Peyer's patch (tissue), 4 donors: ENCODE measurements around the gene SENP5. TPM values are rescaled to one million over a fixed set of nuclear protein-coding genes. Genes with fewer than 3 reads are reported as not detected.

Source experiments
- DNase-seq, 3 donors: peaks; one replicate each; pipeline ENCODE4 v3.0.0-alpha.2; 2017 to 2019
- H3K27ac ChIP-seq, 4 donors: fragments of 200-600 bp; sonication (generic); one replicate each; pipeline ENCODE4 v1.5.1; 2016 to 2019
- H3K27me3 ChIP-seq, 2 donors: fragments of 200-600 bp; sonication (generic); one replicate each; pipeline ENCODE4 v1.5.1; 2019
- H3K36me3 ChIP-seq, 3 donors: fragments of 200-600 bp; sonication (generic); one replicate each; pipeline ENCODE4 v1.5.1; 2016 to 2019
- H3K4me1 ChIP-seq, 4 donors: fragments of 200-600 bp; sonication (generic); one replicate each; pipeline ENCODE4 v1.5.1; 2016 to 2019
- H3K4me3 ChIP-seq, 4 donors: fragments of 200-600 bp; sonication (generic); 1 replicate in 3 of 4; 2 replicates in 1 of 4; pipeline ENCODE4 v1.5.1; 2016 to 2019; ENCODE audit warnings: mild to moderate bottlenecking in 1 of 4
- H3K9me3 ChIP-seq, 4 donors: fragments of 200-600 bp; sonication (generic); one replicate each; pipeline ENCODE4 v1.5.1; 2016 to 2019; ENCODE audit warnings: mild to moderate bottlenecking in 1 of 4
- CTCF ChIP-seq, 6 experiments: fragments of 450-650 bp in 4 of 6; fragments of 200-600 bp in 2 of 6; sonication (generic) in 1 of 6; IDR thresholded peaks; one replicate each; pipeline ENCODE4 v1.5.1; 2017 to 2019; ENCODE audit warnings: antibody characterized with exemption in 6 of 6, mild to moderate bottlenecking in 3 of 6, moderate library complexity in 1 of 6
- POLR2A ChIP-seq, 2 donors: fragments of 450-650 bp; IDR thresholded peaks; one replicate each; pipeline ENCODE4 v1.5.1; 2017; ENCODE audit warnings: antibody characterized with exemption in 2 of 2, mild to moderate bottlenecking in 2 of 2, moderate library complexity in 2 of 2
- total RNA-seq, 4 donors: library from RNA; depleted of rRNA; stranded (reverse); fragments of >200 nt; gene quantifications; one replicate each; pipeline ENCODE4 v1.1.0, GENCODE V29; 2016

The SENP5 gene
- total RNA-seq, 4 donors from 2014 or later: 29.6 to 75.1 (median 36.9) TPM

DNA sequence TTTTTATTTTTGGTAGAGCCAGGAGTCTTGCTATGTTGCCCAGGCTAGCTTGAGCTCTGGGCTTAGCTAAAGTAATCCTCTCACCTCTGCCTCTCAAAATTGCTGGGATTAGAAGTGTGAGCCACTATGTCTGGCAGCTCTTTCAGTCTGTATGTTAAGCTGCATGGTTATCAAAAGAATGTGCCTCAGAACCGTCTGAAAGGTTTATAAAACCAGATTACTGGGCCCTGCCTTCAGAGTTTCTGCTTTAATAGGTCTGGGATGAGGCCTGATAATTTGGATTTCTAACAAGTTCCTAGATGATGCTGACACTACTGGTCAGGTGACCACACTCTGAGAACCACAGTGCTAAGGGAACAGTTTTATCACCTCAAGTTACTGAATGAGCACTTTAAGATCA, 34.6 kb downstream of the SENP5 start:
- Histone ChIP-seq H3K4me1 (no peaks in the 10 kb centered on the region), H3K9me3 (no peaks in the 10 kb centered on the region), H3K36me3 (peaks cover 0 to 67% (median 0%) of the 10 kb centered on the region in 3 donors), H3K27ac (no peak overlapping the region), H3K4me3 (no peak overlapping the region), H3K27me3 (no peaks in the 10 kb centered on the region)
- TF ChIP-seq POLR2A (IDR thresholded peaks at IDR 0.05): no peak
- no peak for TF ChIP-seq CTCF (IDR thresholded peaks at IDR 0.05)
- DNase-seq: no peak

- no peak overlapping the region for H3K4me3 ChIP-seq
- H3K9me3 ChIP-seq: no peaks in the 10 kb centered on the region
- TF ChIP-seq CTCF (IDR thresholded peaks at IDR 0.05): no peak
- TF ChIP-seq POLR2A (IDR thresholded peaks at IDR 0.05): no peak
- no peak overlapping the region for H3K27ac ChIP-seq
- peaks cover 0 to 76% (median 0%) of the 10 kb centered on the region in 3 donors for H3K36me3 ChIP-seq
- no peak for DNase-seq
- H3K4me1 ChIP-seq: no peaks in the 10 kb centered on the region
- no peaks in the 10 kb centered on the region for H3K27me3 ChIP-seq
Observed at GRCh38 chr3:196903740-196904139, 36.0 kb downstream of the SENP5 start.

- no peaks in the 10 kb centered on the region for H3K27me3 ChIP-seq
- peaks cover 0 to 15% (median 0%) of the 10 kb centered on the region in 3 donors for H3K36me3 ChIP-seq
- no peak overlapping the region for H3K27ac ChIP-seq
- no peaks in the 10 kb centered on the region for H3K9me3 ChIP-seq
- H3K4me3 ChIP-seq: no peak overlapping the region
- no peak for TF ChIP-seq POLR2A (IDR thresholded peaks at IDR 0.05)
- TF ChIP-seq CTCF (IDR thresholded peaks at IDR 0.05): no peak
- H3K4me1 ChIP-seq: no peaks in the 10 kb centered on the region
- no peak for DNase-seq
Observed at GRCh38 chr3:196914866-196915265, 47.1 kb downstream of the SENP5 start.

DNA sequence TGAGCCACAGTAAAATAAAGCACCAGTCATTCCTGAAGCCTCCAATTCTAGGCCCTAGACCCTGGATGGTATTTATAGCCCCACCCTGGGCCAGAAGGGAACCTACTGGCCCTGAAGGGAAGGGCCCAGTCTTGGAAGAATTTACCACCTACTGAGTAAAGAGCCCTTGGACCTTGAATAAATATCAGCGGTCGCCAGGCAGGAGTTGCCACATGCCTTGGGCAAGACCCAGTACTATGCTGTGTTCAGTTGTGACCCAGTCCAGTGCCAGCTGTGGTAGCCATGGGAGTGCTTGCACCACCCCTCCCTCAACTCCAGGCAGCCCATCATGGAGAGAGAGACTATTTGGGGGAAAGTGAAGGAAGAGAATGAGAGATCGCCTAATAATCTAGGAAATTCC, 47.7 kb downstream of the SENP5 start:
- Histone ChIP-seq H3K4me1 (no peaks in the 10 kb centered on the region), H3K27me3 (no peaks in the 10 kb centered on the region), H3K36me3 (peaks cover 0 to 15% (median 0%) of the 10 kb centered on the region in 3 donors), H3K9me3 (no peaks in the 10 kb centered on the region), H3K27ac (no peak overlapping the region), H3K4me3 (no peak overlapping the region)
- TF ChIP-seq CTCF (IDR thresholded peaks at IDR 0.05): no peak
- no peak for TF ChIP-seq POLR2A (IDR thresholded peaks at IDR 0.05)
- DNase-seq: no peak

GRCh38 chr3:196916221-196916620, 48.5 kb downstream of the SENP5 start:
- Histone ChIP-seq H3K36me3 (peaks cover 0 to 15% (median 0%) of the 10 kb centered on the region in 3 donors), H3K4me3 (no peak overlapping the region), H3K9me3 (no peaks in the 10 kb centered on the region), H3K27me3 (no peaks in the 10 kb centered on the region), H3K4me1 (no peaks in the 10 kb centered on the region), H3K27ac (no peak overlapping the region)
- no peak for DNase-seq
- TF ChIP-seq CTCF (IDR thresholded peaks at IDR 0.05) (no peak), POLR2A (IDR thresholded peaks at IDR 0.05) (no peak)

GRCh38 chr3:196916995-196917394, 49.3 kb downstream of the SENP5 start:
- TF ChIP-seq CTCF (IDR thresholded peaks at IDR 0.05) (no peak), POLR2A (IDR thresholded peaks at IDR 0.05) (no peak)
- Histone ChIP-seq H3K4me1 (no peaks in the 10 kb centered on the region), H3K27ac (no peak overlapping the region), H3K9me3 (no peaks in the 10 kb centered on the region), H3K4me3 (no peak overlapping the region), H3K27me3 (no peaks in the 10 kb centered on the region), H3K36me3 (peaks cover 0 to 15% (median 0%) of the 10 kb centered on the region in 3 donors)
- no peak for DNase-seq
